Epidermal melanocyte (primary cell): ENCODE measurements around the gene CWC15.
A peak's percentile ranks its signal among the peaks of the same experiment; 100 is the strongest.
"Not testable (repeated sequence)": the region's sequence is repeated elsewhere in the genome, so short reads cannot be mapped to it uniquely, and the experiment has no call there.

Source experiments
- DNase-seq: peaks from one replicate; pipeline ENCODE4 v3.0.0; 2011; ENCODE audit warnings: low spot score; ENCODE audit not compliant: insufficient read length

CWC15 gene

DNA sequence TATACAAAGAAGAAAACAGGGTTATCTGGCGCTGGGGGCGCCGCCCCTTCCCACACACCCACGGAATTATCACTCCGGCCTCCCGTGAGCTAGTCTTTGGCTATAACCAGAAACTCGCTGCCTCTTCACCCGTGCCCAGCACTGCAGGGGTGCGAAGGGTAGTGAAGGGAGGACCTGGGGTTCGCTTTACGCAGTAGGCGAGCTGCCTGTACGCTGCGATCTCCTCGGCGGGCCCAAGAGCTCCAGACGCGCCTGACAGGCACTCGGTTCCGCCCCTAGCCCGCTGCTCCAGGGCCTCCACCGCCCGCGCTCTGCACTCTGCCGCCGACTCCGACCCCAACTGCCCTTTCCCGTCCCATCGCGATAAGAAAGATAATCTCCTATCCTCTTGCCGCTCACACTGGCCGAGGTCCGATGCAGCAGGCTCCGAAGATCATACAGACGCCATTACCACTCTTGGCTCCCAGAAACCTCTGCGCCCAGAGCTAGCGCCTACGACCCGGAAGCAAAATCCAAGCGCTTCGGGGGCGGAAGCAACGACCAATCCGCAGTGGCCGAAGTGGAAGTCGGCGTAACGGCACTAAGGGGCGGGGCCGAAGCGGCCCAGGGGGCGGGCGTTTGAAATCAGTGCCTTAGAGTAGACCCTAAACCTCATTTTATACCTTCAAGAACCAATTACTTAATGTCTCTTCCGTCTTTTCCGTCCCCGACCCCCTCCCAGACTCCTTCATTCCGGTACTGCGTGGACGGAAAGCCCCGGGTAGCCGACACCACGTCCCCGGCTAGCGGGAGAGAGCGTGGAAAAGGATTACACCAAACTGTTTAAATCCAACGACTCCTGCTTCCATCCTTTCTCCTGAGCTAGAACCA lies at the start of gene CWC15, which contains the start of gene KDM4D:
CWC15 (minus strand) TSS at position 458 of the 870 bp plus-strand sequence. CDS start 1,371 bp downstream, outside the sequence.
KDM4D (plus strand) TSS at position 611 of the 870 bp plus-strand sequence. CDS start 23,664 bp downstream, outside the sequence.
- DNase-seq: peak; percentile 96

DNA sequence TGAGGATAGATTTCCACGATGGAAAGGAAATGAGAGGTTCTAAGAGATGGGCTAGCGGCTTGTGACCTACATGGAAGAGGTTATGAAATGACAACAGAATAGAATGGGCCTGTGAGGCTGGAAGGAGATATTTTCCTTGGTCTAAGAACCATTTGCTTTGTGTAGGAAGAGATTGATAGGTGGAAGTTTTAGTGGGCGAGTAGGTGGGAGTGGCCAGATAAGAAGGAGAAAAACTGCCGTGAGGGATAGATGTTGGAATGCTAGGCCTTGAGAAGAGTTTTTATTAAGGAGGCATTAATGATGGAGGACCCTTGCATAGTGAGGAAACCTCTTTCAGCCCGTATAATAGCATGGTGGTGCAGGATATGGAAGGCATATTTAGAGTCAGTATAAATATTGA lies 48.1 kb upstream of the CWC15 start:
- DNase-seq: not testable (repeated sequence)

DNA sequence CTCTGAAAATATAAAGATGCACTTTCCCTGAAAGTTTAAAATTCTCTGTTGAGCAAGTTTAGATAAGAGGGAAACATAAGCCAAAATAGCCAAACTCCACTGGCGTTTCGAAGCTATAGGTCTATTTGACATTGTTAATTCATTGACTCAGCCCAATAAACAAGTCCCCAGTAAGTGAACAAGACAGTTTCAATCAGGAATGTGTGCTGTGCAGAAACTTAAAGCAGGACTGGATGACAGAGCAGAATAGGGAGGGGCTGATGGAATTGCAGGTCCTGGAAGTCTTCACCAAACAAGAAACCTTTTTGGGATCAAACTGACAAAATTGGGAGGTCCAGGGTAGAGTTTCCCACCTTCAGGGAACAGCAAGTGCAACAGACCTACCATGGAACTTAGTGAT lies 42.8 kb upstream of the CWC15 start:
- no peak for DNase-seq

DNA sequence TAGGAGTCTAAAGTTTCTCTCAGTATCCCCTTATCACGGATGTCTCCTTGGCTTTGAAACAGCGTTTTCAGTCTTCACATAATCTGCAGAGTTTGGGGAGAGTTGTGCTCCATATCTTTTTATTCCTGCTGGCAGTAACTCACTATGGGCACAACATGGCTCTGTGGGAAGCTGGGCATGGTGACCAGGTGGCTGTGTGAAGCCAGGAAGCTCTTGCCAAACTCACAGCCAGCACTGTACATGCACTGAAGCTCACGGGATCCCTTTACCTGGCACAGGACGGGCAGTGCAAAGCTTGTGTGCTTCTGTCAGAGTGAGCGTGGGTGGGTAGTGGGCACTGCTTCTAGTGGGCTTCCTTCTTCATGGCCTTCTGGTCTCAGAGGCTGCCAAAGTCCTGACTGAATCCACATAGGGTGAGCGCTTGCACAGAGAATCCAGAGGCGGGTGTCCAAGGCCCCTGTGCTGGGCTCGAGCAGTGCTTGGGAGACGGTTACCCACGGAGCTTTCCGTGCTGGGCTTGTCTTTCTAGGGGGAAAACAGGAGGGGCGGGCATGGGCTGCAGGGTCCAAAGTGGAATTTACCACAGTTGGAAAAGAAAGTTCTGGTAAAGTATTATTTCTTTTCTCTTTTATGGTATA lies 40.9 kb upstream of the CWC15 start:
- DNase-seq: no peak

- DNase-seq: no peak
Observed at GRCh38 chr11:95011376-95011775, 38.0 kb upstream of the CWC15 start.

DNA sequence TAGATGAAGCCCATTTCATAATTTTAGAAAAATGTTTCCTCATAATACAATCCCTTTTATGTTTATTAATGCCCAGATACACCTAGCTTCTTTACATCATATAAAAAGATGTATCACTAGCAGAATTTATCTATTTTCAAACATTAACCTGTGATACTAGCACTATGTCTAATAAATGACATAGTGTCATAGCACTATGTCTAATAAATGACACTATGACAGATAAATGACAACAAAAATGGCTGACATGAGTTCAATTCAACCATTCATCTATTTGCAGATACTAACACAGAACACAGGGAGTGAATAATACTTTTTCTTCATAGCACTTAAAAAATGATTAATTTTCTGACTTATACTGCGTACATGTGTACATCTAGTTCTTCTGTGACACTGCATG lies 32.3 kb upstream of the CWC15 start:
- no peak for DNase-seq

DNA sequence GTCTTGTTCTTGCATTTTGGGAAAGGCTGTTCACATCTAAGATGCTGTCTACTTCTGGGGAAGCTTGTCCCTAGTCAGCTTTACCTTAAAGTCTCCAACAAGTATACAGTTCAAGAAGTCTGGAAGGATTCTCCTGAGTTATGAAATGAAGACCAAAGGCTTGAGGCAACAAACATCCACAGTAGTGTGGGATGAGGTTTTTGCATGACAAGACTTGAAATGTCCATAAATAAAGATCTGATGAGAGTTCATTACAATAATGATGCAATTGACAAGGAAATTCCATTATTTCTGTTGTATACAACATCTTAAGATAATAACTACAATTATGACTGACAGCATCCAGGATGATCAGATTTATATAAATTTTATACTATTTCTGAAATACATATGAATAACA lies 30.4 kb upstream of the CWC15 start:
- DNase-seq: no peak

DNA sequence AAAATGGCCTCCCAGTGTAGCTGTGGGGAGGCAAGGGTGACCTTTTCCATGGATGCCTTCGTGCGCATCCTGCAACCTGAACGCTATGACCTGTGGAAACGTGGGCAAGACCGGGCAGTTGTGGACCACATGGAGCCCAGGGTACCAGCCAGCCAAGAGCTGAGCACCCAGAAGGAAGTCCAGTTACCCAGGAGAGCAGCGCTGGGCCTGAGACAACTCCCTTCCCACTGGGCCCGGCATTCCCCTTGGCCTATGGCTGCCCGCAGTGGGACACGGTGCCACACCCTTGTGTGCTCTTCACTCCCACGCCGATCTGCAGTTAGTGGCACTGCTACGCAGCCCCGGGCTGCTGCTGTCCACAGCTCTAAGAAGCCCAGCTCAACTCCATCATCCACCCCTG lies 24.9 kb upstream of the CWC15 start:
- DNase-seq: no peak

- DNase-seq: no peak
Observed at GRCh38 chr11:94997437-94997836, 24.1 kb upstream of the CWC15 start.

GRCh38 chr11:94993400-94993943 lies 20.1 kb upstream of the CWC15 start:
- DNase-seq: no peak

- DNase-seq: no peak
Observed at GRCh38 chr11:94988748-94989147, 15.4 kb upstream of the CWC15 start.

DNA sequence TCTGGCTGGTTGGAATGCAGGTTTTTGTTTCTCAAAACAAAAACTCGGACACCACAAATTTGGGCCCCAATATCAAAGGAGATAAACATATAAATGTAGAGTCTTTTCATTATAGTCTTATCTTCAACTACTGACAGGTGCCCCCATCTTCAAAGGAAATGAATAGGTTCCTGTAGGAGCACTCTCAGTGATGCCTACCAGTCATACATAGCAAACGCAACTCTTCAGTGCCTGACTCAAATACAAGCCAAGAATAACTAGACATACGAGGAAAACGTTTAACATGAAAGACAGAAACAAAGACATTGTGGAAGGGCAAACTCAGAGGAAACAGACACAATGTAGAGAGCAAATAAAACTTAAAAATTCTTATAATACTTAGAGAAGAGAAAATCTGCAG lies 14.0 kb upstream of the CWC15 start:
- no peak for DNase-seq

DNA sequence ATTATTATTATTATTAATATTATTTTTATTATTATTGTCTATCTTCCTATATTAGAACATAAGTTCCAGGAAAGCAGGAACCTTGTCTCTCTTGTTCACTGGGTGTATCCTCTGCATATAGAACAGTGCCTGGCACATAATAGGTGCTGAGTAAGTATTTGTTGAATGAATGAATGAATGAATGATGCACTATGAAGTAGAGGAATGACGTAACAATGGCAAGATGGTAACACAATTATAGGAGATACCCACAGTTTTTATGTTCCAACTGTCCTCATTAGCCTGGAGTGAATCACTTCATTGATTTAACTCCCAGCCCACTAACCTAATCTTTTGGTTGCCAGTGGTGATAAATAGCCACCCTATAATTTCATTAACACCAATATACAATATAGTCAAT lies 2.2 kb upstream of the CWC15 start:
- no peak for DNase-seq

DNA sequence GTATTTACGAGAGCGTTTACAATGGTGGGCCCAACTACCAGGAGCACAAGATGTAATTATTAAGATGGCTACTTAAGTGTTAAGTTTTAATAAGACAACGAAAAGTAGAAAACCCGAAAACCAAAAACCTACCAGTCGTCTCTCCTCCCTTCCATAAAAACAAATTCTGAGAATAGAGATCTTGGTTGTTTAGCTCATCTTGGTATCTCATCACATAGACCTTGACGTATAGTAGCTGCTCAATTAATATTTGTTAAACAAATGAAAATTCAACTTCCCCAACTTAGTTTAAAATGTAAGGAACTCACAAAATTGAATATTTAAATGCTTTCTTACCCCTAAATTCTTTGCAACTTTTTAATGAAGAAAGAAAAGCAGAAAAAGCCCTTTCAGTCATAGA lies 822 bp upstream of the CWC15 start:
- no peak for DNase-seq

DNA sequence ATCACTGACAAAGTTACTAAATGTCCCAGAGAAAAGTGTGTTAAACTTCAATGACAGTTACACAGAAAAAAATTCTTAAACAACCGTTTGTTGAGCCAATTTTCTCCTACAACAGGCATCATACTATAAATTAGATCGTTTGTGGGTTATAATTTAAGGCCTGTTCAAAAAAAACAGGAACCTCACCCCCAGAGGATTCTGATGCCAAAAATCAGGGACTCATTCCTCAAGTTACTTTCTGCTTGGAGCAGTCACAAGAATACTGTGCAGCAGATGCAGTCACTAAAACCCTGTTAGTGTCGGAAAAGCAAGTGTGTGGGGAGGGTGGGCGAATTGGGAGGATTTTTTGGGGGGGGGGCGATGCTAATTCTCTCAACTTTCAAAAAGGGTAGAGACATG lies 657 bp downstream of the CWC15 start:
- DNase-seq: no peak

GRCh38 chr11:94968334-94968958 lies 4.9 kb downstream of the CWC15 start:
- DNase-seq: no peak

GRCh38 chr11:94964934-94965333 lies 8.4 kb downstream of the CWC15 start:
- no peak for DNase-seq

- no peak for DNase-seq
Observed at GRCh38 chr11:94961255-94961654, 12.1 kb downstream of the CWC15 start.

GRCh38 chr11:94960488-94960887 lies 12.9 kb downstream of the CWC15 start:
- DNase-seq: no peak

GRCh38 chr11:94959179-94959578 lies 14.2 kb downstream of the CWC15 start:
- no peak for DNase-seq

GRCh38 chr11:94958121-94958696 lies 15.1 kb downstream of the CWC15 start:
- DNase-seq: no peak

- DNase-seq: no peak
Observed at GRCh38 chr11:94956963-94957362, 16.4 kb downstream of the CWC15 start.
